ENCODE data around the gene MTFR2. TPM values are rescaled to one million over a fixed set of nuclear protein-coding genes. Genes with fewer than 3 reads are reported as not detected.

Gene MTFR2
- total RNA-seq, 1 donor from 2014 or later, result 0.24 TPM

DNA sequence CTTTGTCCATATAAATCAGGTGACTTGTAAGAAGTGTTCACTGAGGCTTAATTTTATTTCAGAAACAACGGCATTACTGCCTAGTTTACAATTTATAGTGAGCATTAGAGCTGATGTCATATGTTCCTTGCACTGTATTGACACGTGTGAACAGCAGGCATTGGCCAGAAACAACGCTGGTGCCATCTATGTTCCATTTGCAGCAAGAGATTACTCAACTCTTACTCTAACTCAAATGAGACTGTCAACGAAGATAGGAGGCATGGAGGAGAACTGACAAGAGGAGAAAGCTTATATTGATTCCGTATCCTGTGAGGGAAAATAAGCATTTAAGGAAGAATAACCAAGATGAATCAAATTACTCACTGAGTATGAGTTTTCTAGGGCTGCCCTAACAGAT, 48.4 kb downstream of the MTFR2 start:
- intact Hi-C loops (cut with DNase I), result no loop called here
- DNase-seq (no peak), ATAC-seq (ENCODE audit: poor library complexity) (no peak)

DNA sequence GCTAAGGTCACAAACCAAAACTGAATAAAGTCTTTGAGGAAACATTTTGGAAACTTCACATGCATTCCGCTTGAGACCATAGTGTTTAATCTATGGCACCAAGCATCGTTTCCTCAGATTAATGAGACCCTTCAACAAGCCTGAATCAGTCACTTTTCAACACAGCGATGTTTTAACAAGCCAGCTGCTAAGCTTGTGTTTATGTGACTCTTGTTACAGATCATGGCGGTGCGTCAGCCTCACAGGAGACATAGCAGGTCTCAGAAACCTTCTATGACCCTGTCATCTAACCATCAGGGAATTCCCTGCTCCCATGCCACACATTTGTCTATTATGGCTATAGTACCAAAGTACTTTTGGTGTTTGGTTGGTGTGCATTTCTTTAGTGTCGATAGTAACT, 57.2 kb downstream of the MTFR2 start:
- ATAC-seq (ENCODE audit: poor library complexity) (no peak), DNase-seq (no peak)
- intact Hi-C loops (cut with DNase I), result no loop called here

DNA sequence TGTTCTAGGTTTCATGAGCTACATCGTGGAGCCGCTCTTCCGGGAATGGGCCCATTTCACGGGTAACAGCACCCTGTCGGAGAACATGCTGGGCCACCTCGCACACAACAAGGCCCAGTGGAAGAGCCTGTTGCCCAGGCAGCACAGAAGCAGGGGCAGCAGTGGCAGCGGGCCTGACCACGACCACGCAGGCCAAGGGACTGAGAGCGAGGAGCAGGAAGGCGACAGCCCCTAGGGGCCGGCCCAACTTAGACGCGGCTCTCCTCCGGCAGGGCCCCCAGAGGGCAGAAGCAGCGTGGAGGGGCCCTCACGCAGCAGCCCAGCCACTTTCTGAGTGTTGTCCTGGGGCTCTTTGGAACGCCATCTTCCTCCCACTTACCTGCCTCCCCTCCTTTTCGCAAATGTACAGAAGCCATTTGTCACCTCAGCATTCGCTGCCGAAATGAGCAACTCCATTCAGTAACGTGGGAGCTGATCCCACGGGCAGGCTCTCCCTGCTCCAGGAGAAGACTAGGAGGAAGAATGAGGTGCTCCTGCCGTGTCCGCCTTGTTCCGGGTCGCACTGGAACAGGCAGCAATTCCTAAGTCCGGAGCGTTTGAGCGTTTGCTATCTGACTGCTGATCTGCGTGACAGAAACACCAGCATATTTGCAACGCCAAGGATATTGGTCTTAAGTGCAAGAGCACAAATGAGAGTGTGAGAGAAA, 58.4 kb downstream of the MTFR2 start:
- no peak for ATAC-seq (ENCODE audit: poor library complexity)
- no peak for DNase-seq

GRCh38 chr6:136189104-136189503, 61.0 kb downstream of the MTFR2 start:
- no peak for ATAC-seq (ENCODE audit: poor library complexity)
- intact Hi-C loops (cut with DNase I), result no loop called here
- no peak for DNase-seq

More for the DNA sequence above, 58.4 kb downstream of the MTFR2 start:
- intact Hi-C loops (cut with DNase I), result no loop called here

DNA sequence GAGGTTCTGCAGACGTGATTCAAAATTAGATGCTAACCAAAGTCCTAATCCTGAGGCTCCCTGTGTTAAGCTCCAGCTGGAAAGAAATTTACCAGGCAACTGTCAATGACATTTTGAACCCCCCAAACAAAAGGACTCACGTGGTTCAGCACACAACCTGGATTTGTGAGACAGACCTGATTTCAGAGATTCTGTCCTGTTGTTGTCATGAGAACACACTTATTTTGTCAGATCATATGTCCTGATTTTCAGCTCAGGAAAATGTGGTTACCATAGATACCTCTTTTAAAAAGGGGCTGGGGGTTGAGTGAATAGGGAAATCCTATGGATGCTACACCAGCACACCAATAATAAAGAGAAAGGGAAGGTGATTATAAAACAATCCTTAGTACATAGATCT, 61.6 kb downstream of the MTFR2 start:
- intact Hi-C loops (cut with DNase I), result no loop called here
- DNase-seq, result no peak
- ATAC-seq (ENCODE audit: poor library complexity), result no peak

DNA sequence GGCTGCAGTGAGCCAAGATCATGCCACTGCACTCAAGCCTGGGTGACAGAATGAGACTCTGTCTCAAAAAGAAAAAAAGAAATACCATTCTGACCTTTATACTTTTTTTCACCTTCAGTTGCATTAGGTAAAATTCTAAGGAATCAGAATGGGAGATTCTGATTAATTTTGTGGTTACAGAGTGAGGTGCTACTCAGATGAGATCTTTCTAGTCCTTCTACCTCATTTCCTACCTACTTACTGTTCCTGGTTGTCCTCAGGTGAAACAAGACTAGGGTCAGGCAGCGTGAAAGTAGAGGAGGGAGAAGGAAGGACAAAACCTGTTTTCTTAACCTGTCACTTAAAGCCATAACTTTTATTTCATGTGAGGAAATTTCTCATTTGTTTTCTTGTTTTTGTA, 63.7 kb downstream of the MTFR2 start:
- DNase-seq, result no peak
- intact Hi-C loops (cut with DNase I), result no loop called here
- no peak for ATAC-seq (ENCODE audit: poor library complexity)

DNA sequence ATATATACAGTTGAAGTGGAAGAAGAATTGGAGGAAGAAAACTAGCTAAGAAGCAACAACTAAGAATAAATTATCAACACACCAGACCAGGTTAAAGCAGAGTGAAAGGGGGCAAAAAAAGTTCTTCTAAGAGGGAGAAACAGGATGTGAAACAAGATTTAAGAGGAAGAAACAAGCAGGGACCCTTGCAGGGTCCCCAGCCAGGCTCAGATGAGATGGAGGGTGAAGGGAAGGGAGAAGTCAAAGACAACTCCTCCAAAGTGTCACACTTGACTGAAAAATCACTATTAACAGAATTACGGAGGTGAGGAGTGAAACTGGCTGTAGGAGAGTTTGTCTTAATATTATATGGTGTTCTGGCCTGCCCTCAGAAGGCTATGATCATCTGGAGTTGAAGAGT, 65.4 kb downstream of the MTFR2 start:
- intact Hi-C loops (cut with DNase I), result no loop called here
- DNase-seq (no peak), ATAC-seq (ENCODE audit: poor library complexity) (no peak)

- intact Hi-C loops (cut with DNase I), result no loop called here
- DNase-seq (no peak), ATAC-seq (ENCODE audit: poor library complexity) (no peak)
Measured at GRCh38 chr6:136181861-136182260, 68.2 kb downstream of the MTFR2 start.

DNA sequence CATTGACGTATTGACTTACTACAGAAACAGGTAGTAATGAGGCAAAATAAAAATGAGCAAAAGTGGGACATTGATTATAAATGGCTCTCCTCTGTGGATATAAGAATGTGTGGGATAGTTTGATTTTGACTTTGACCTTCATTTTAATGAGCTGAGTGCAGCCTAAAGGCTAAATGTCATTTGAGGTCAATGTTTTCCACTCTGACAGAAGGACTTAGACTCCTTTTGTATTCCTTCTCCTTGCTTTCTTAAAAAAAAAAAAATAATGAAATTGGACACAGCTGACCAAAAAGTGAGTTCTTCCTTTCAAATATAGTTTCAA, 68.6 kb downstream of the MTFR2 start:
- peak; percentile 38 for ATAC-seq (ENCODE audit: poor library complexity)
- intact Hi-C loops (cut with DNase I), result no loop called here
- no peak for DNase-seq

Other genes starting within 250 kb of the MTFR2 start
- gene BCLAF1, start 39.5 kb upstream of the MTFR2 start, total RNA-seq, result 59.5 TPM